ENCODE results near the gene CPNE5. TPM values are rescaled to one million over a fixed set of nuclear protein-coding genes. Genes with fewer than 3 reads are reported as not detected.

Gene CPNE5
- total RNA-seq, 1 donor from 2014 or later: 2.7 TPM

- intact Hi-C loops (cut with micrococcal nuclease): no loop called here
Observed at GRCh38 chr6:36793913-36794712, 45.1 kb downstream of the CPNE5 start.

GRCh38 chr6:36793296-36793912 lies 45.8 kb downstream of the CPNE5 start:
- intact Hi-C loops (cut with micrococcal nuclease): no loop called here

GRCh38 chr6:36791521-36792135 lies 47.6 kb downstream of the CPNE5 start:
- intact Hi-C loops (cut with micrococcal nuclease): no loop called here

- intact Hi-C loops (cut with micrococcal nuclease): no loop called here
Observed at GRCh38 chr6:36791085-36791484, 48.2 kb downstream of the CPNE5 start.

- intact Hi-C loops (cut with micrococcal nuclease): no loop called here
Observed at GRCh38 chr6:36788768-36789167, 50.5 kb downstream of the CPNE5 start.

GRCh38 chr6:36788186-36788585 lies 51.1 kb downstream of the CPNE5 start:
- intact Hi-C loops (cut with micrococcal nuclease): no loop called here

GRCh38 chr6:36787210-36787609 lies 52.0 kb downstream of the CPNE5 start:
- intact Hi-C loops (cut with micrococcal nuclease): no loop called here

- intact Hi-C loops (cut with micrococcal nuclease): no loop called here
Observed at GRCh38 chr6:36786055-36786675, 53.1 kb downstream of the CPNE5 start.

GRCh38 chr6:36784376-36784636 lies 54.9 kb downstream of the CPNE5 start:
- intact Hi-C loops (cut with micrococcal nuclease): no loop called here

GRCh38 chr6:36783603-36784375 lies 55.5 kb downstream of the CPNE5 start:
- intact Hi-C loops (cut with micrococcal nuclease): loop anchor here (1.0 kb wide), 1 partner anchor 68 kb away; no protein-coding TSS in a partner anchor

- intact Hi-C loops (cut with micrococcal nuclease): loop anchor here (1.0 kb wide), 4 partner anchors 15 to 237 kb away; no protein-coding TSS in a partner anchor
Observed at GRCh38 chr6:36781669-36782068, 57.6 kb downstream of the CPNE5 start.

GRCh38 chr6:36780442-36781177 lies 58.6 kb downstream of the CPNE5 start:
- intact Hi-C loops (cut with micrococcal nuclease): no loop called here

- intact Hi-C loops (cut with micrococcal nuclease): no loop called here
Observed at GRCh38 chr6:36779227-36779626, 60.0 kb downstream of the CPNE5 start.

GRCh38 chr6:36777801-36778200 lies 61.4 kb downstream of the CPNE5 start:
- intact Hi-C loops (cut with micrococcal nuclease): no loop called here

GRCh38 chr6:36776167-36776566 lies 63.1 kb downstream of the CPNE5 start:
- intact Hi-C loops (cut with micrococcal nuclease): no loop called here

GRCh38 chr6:36774331-36774730 lies 64.9 kb downstream of the CPNE5 start:
- intact Hi-C loops (cut with micrococcal nuclease): no loop called here

- intact Hi-C loops (cut with micrococcal nuclease): no loop called here
Observed at GRCh38 chr6:36772397-36772796, 66.8 kb downstream of the CPNE5 start.

- intact Hi-C loops (cut with micrococcal nuclease): no loop called here
Observed at GRCh38 chr6:36771145-36771544, 68.1 kb downstream of the CPNE5 start.

GRCh38 chr6:36769676-36770499 lies 69.4 kb downstream of the CPNE5 start:
- intact Hi-C loops (cut with micrococcal nuclease): no loop called here

GRCh38 chr6:36769183-36769675 lies 70.0 kb downstream of the CPNE5 start:
- intact Hi-C loops (cut with micrococcal nuclease): no loop called here
